H54 (cell line): Measurements from ENCODE around the gene NCAPG2.
"Not testable (repeated sequence)": the region's sequence is repeated elsewhere in the genome, so short reads cannot be mapped to it uniquely, and the experiment has no call there.

Experiments
- DNase-seq: peaks from one replicate; pipeline ENCODE4 v3.0.0; 2011; ENCODE audit warnings: low spot score, mixed read lengths; ENCODE audit not compliant: insufficient read length
- FAIRE-seq: peaks from 3 replicates; lab custom pipeline; 2011; peaks lifted over from hg19 to GRCh38; lab: Jason Lieb, UNC
- POLR2A ChIP-seq: IDR thresholded peaks from 2 replicates; pipeline ENCODE4 v1.6.1; 2011; ENCODE audit warnings: low read depth, mild to moderate bottlenecking, low read length

Gene NCAPG2

DNA sequence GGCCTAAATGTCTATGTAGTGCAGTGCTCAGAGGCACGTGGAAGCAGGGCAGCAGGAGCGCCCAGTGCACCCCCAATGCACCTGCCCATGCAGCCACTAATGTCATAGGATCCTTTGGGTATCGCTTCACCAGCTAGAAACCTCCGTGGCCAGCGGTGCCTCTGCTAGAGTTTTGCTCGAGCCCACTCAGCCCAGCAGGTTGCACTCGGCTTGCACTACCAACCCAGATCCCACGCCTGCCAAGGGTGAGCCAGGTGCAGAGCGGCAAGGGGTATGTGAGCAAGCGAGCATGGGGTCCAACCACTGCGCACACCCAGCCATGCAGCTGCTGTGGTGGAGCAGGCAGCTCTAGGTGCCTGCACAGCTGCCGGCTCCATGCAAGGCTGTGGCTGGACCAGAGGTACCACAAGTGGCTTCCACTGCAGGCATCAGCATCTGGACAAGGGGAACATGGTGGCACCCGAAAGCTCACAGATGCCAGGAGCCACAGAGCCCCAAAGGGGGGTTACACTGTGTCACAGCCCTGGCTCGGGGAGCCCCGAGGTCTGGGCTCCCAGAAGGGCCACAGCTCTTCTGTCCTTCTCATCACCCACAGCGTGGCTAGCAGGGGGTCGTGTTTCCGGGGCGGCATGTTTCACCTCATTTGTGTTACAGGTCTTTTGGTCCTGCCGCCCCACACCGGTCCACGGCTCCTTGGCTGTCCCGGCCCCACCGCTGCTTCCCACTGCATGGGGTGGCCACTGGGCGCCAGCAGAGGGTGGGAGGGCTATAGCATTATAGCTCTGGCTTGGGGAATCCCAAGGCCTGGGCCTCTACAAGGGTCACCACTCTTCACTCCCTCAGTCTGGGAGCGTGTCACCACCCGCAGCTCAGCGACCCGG is 2.3 kb upstream of the NCAPG2 start:
- FAIRE-seq (no peak), DNase-seq (no peak)
- no peak for TF ChIP-seq POLR2A

- TF ChIP-seq POLR2A: no peak
- no peak for DNase-seq
- FAIRE-seq: no peak
Observed at GRCh38 chr7:158706273-158706704, 1.7 kb upstream of the NCAPG2 start.

- TF ChIP-seq POLR2A: no peak
- no peak for DNase-seq
- no peak for FAIRE-seq
Observed at GRCh38 chr7:158705234-158705850, 738 bp upstream of the NCAPG2 start.

- DNase-seq, FAIRE-seq: not testable (repeated sequence)
Observed at GRCh38 chr7:158703679-158704523, 703 bp downstream of the NCAPG2 start.

- DNase-seq: no peak
- FAIRE-seq: no peak
- TF ChIP-seq POLR2A: no peak
Observed at GRCh38 chr7:158702944-158703343, 1.7 kb downstream of the NCAPG2 start.

DNA sequence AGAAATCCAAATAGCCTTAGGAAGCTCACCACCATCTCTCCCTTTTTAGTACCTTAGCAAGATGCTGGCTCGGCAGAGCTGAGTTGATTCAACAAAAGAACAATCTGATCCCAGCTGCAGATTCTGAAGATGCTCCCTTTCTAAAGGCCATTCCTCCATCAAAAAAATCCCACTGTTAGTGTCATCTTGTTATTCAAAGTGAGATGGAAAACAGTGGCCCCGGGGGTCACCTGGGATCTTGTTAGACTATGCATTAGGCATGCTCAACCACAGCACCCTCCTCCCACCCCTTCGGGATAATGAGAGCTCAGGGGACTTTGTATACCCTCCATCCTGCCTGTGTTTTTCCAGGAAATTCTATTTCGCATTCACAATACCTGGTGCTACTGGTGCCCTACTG is 2.4 kb downstream of the NCAPG2 start:
- no peak for TF ChIP-seq POLR2A
- DNase-seq (no peak), FAIRE-seq (no peak)

DNA sequence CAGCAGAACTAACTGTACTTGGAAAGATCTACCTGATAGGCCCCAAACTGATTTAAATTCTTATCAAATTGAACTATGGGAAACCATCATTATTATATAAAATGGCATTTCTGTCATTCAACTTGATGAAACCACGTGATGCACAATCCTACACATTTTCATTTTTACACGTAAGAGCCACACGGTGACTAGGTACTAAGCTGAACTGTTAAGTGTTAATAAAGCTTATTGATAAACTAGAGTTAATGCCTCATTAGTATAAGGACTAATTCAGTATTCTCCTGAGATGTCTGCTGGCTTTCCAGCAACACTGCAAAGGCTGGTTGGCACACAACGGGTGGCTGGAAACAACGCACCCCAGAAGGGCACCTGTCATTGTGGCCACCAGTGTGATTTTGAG is 4.6 kb downstream of the NCAPG2 start:
- DNase-seq: no peak
- no peak for FAIRE-seq
- TF ChIP-seq POLR2A: no peak

GRCh38 chr7:158699341-158699740 is 5.3 kb downstream of the NCAPG2 start:
- TF ChIP-seq POLR2A: no peak
- no peak for DNase-seq
- no peak for FAIRE-seq

DNA sequence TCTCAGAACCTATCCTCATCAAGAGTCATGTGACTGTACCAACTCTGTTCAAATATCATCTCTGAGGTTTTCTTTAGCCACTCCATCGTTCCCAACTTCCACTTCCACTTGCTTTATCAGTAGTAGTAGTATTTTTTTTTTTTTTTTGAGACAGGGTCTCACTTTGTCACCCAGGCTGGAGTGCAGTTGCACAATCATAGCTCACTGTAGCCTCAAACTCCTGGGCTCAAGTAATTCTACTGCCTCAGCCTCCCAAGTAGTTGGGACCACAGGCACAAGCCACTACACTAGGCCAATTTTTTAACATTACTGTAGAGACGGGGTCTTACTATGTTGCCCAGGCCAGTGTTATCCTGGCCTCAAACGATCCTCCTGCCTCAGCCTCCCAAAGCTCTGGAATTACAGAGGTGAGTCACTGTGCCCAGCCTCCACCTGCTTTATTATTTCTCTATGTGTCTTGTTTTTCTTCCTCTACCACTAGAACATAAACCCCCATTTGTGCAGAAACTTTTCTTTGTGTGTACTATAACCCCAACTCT is 5.9 kb downstream of the NCAPG2 start:
- no peak for FAIRE-seq
- no peak for DNase-seq
- no peak for TF ChIP-seq POLR2A

GRCh38 chr7:158697597-158697996 is 7.0 kb downstream of the NCAPG2 start:
- not testable (repeated sequence) for DNase-seq, FAIRE-seq

- no peak for FAIRE-seq
- no peak for TF ChIP-seq POLR2A
- DNase-seq: no peak
Observed at GRCh38 chr7:158695726-158696452, 8.7 kb downstream of the NCAPG2 start.

- no peak for TF ChIP-seq POLR2A
- FAIRE-seq (no peak), DNase-seq (no peak)
Observed at GRCh38 chr7:158695056-158695455, 9.5 kb downstream of the NCAPG2 start.

GRCh38 chr7:158694650-158695049 is 10.0 kb downstream of the NCAPG2 start:
- no peak for TF ChIP-seq POLR2A
- FAIRE-seq (no peak), DNase-seq (no peak)
